ENCODE data around the gene H3-3A. TPM values are rescaled to one million over a fixed set of nuclear protein-coding genes. Genes with fewer than 3 reads are reported as not detected.

The H3-3A gene
- polyA plus RNA-seq, 1 donor from 2014 or later, result 2,124 TPM

DNA sequence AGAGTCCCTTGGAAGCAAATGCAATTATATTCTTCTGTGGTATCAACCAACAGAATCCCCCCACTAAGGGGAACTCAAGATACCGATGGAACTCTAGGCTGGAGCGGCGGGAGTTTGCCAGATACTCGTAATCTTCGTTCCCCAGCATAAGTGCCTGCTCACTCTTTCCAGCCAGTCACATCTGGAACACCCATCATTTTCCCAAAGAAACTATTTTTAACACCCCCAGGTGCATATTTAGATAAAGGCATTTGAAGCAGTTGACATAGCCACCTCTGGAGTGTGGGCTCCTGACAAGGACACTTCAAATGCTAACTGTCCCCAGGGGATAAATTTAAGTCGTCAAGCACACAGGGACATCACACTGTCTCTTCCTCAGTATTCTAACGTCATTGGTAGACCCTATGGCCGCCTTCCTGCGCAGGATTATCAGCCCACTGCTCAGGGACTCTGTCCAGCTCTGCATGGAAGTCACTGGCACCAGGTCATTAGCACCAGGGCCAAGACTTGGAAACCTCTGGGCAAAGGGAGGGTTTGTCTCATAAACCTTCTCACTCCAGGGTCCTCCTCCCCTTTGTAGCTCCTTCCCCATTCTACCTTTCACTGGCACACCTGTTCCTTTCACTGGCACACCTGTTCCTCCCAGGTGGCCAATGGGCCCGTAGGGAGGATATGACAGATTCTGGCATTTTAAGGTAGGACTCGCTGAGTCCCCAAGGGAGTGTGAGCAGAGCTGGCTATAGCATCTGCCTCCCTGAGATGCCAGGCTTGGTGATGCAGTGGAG is 48.8 kb downstream of the H3-3A start (continued):
- no peak for TF ChIP-seq SMC3 (conservative IDR thresholded peaks at IDR 0.05; ENCODE audit: poor library complexity)
- no peak for TF ChIP-seq TAF1 (IDR thresholded peaks at IDR 0.05; ENCODE audit: low read depth)
- no peak for TF ChIP-seq POLR2AphosphoS5 (IDR thresholded peaks at IDR 0.05)
- TF ChIP-seq RAD21 (conservative IDR thresholded peaks at IDR 0.05), result no peak

GRCh38 chr1:226111883-226112261 is 49.4 kb downstream of the H3-3A start:
- no peak overlapping the region for H3K4me3 ChIP-seq (ENCODE audit: low read length)
- no peak overlapping the region for H2AFZ ChIP-seq (ENCODE audit: low read depth, low read length)
- H3K27ac ChIP-seq (ENCODE audit: low read length), result no peak overlapping the region
- H3K36me3 ChIP-seq (ENCODE audit: insufficient read depth, low read length), result no peaks in the 10 kb centered on the region
- TF ChIP-seq, protein P1, sequence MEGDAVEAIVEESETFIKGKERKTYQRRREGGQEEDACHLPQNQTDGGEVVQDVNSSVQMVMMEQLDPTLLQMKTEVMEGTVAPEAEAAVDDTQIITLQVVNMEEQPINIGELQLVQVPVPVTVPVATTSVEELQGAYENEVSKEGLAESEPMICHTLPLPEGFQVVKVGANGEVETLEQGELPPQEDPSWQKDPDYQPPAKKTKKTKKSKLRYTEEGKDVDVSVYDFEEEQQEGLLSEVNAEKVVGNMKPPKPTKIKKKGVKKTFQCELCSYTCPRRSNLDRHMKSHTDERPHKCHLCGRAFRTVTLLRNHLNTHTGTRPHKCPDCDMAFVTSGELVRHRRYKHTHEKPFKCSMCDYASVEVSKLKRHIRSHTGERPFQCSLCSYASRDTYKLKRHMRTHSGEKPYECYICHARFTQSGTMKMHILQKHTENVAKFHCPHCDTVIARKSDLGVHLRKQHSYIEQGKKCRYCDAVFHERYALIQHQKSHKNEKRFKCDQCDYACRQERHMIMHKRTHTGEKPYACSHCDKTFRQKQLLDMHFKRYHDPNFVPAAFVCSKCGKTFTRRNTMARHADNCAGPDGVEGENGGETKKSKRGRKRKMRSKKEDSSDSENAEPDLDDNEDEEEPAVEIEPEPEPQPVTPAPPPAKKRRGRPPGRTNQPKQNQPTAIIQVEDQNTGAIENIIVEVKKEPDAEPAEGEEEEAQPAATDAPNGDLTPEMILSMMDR (IDR thresholded peaks at IDR 0.05; ENCODE audit: poor library complexity, severe bottlenecking), result no peak
- no peaks in the 10 kb centered on the region for H3F3A ChIP-seq (ENCODE audit: insufficient read depth, low read length, poor library complexity, severe bottlenecking)
- no peak overlapping the region for H3K9ac ChIP-seq (ENCODE audit: low read length)
- no peak overlapping the region for H3K4me2 ChIP-seq (ENCODE audit: low read length)
- no peaks in the 10 kb centered on the region for H3K9me2 ChIP-seq (ENCODE audit: insufficient read depth, low read length)
- no peaks in the 10 kb centered on the region for H4K20me1 ChIP-seq (ENCODE audit: insufficient read depth)
- H3K9me3 ChIP-seq (ENCODE audit: low read length), result no peaks in the 10 kb centered on the region
- H3K79me2 ChIP-seq (replicated peaks; ENCODE audit: insufficient read depth, low read length), result no peaks in the 10 kb centered on the region
- no peaks in the 10 kb centered on the region for H3K27me3 ChIP-seq (ENCODE audit: insufficient read depth, low read depth, low read length)

DNA sequence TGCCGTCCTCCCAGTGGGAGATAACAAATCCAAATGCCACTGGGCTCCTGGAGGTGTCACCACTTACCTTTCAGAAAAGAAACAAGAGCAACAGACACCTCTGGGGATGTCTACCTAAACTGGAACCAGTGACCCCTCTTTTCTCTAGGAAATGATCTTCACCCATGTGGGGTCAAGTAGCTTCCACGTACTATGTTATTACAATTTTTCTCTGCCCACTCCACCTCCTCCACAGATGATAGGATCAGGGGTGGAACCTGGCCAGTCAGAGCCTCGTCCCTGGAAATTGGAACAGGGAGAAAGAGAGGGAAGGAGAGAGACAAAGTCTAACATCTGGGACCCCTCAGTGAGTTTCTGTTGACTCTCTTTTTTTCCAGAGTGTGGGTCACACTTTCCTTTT is 50.1 kb downstream of the H3-3A start:
- Histone ChIP-seq H3K27me3 (ENCODE audit: insufficient read depth, low read depth, low read length) (no peaks in the 10 kb centered on the region), H3K79me2 (replicated peaks; ENCODE audit: insufficient read depth, low read length) (no peaks in the 10 kb centered on the region), H3K9me3 (ENCODE audit: low read length) (no peaks in the 10 kb centered on the region), H2AFZ (ENCODE audit: low read depth, low read length) (no peak overlapping the region), H3K36me3 (ENCODE audit: insufficient read depth, low read length) (no peaks in the 10 kb centered on the region), H3K9ac (ENCODE audit: low read length) (no peak overlapping the region), H3K27ac (ENCODE audit: low read length) (no peak overlapping the region), H3K9me2 (ENCODE audit: insufficient read depth, low read length) (no peaks in the 10 kb centered on the region), H3F3A (ENCODE audit: insufficient read depth, low read length, poor library complexity, severe bottlenecking) (no peaks in the 10 kb centered on the region), H4K20me1 (ENCODE audit: insufficient read depth) (no peaks in the 10 kb centered on the region), H3K4me3 (ENCODE audit: low read length) (no peak overlapping the region), H3K4me2 (ENCODE audit: low read length) (no peak overlapping the region)
- TF ChIP-seq SMC3 (conservative IDR thresholded peaks at IDR 0.05; ENCODE audit: poor library complexity) (no peak), TAF1 (IDR thresholded peaks at IDR 0.05; ENCODE audit: low read depth) (no peak), MXI1 (conservative IDR thresholded peaks at IDR 0.05; ENCODE audit: poor library complexity, severe bottlenecking) (no peak), RAD21 (conservative IDR thresholded peaks at IDR 0.05) (no peak), EP300 (conservative IDR thresholded peaks at IDR 0.05; ENCODE audit: poor library complexity, severe bottlenecking) (no peak), POLR2AphosphoS5 (IDR thresholded peaks at IDR 0.05) (no peak), EZH2 (IDR thresholded peaks at IDR 0.05; ENCODE audit: borderline replicate concordance, insufficient read depth, low read length, poor library complexity, severe bottlenecking) (no peak)
- TF ChIP-seq, protein P2, sequence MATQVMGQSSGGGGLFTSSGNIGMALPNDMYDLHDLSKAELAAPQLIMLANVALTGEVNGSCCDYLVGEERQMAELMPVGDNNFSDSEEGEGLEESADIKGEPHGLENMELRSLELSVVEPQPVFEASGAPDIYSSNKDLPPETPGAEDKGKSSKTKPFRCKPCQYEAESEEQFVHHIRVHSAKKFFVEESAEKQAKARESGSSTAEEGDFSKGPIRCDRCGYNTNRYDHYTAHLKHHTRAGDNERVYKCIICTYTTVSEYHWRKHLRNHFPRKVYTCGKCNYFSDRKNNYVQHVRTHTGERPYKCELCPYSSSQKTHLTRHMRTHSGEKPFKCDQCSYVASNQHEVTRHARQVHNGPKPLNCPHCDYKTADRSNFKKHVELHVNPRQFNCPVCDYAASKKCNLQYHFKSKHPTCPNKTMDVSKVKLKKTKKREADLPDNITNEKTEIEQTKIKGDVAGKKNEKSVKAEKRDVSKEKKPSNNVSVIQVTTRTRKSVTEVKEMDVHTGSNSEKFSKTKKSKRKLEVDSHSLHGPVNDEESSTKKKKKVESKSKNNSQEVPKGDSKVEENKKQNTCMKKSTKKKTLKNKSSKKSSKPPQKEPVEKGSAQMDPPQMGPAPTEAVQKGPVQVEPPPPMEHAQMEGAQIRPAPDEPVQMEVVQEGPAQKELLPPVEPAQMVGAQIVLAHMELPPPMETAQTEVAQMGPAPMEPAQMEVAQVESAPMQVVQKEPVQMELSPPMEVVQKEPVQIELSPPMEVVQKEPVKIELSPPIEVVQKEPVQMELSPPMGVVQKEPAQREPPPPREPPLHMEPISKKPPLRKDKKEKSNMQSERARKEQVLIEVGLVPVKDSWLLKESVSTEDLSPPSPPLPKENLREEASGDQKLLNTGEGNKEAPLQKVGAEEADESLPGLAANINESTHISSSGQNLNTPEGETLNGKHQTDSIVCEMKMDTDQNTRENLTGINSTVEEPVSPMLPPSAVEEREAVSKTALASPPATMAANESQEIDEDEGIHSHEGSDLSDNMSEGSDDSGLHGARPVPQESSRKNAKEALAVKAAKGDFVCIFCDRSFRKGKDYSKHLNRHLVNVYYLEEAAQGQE (IDR thresholded peaks at IDR 0.05; ENCODE audit: borderline replicate concordance), result no peak
- TF ChIP-seq, protein P1 (IDR thresholded peaks at IDR 0.05; ENCODE audit: poor library complexity, severe bottlenecking), result no peak

All from neural cell (in vitro differentiated cells).